Stomach (tissue), 9 donors: ENCODE measurements around the gene DGCR2. TPM values are rescaled to one million over a fixed set of nuclear protein-coding genes. Genes with fewer than 3 reads are reported as not detected.

Experiments
- DNase-seq, 2 donors: peaks; one replicate each; pipeline versions ENCODE4 v3.0.0 to v3.0.0-alpha.2; 2013 to 2019
- H3K27ac ChIP-seq, 5 donors: fragments of 200-600 bp in 4 of 5; sonication (generic) in 4 of 5; one replicate each; pipeline ENCODE4 v1.5.1; 2013 to 2019; ENCODE audit warnings: mild to moderate bottlenecking in 1 of 5, moderate library complexity in 1 of 5
- H3K27me3 ChIP-seq, 3 donors: fragments of 200-600 bp; sonication (generic); one replicate each; pipeline ENCODE4 v1.5.1; 2017 to 2019; ENCODE audit warnings: mixed run types in 1 of 3
- H3K36me3 ChIP-seq, 4 donors: fragments of 200-600 bp; sonication (generic); 1 replicate in 3 of 4; 2 replicates in 1 of 4; pipeline ENCODE4 v1.5.1; 2016 to 2019
- H3K4me1 ChIP-seq, 4 donors: fragments of 200-600 bp; sonication (generic); one replicate each; pipeline ENCODE4 v1.5.1; 2016 to 2019
- H3K4me3 ChIP-seq, 4 donors: fragments of 200-600 bp; sonication (generic) in 3 of 4; one replicate each; pipeline ENCODE4 v1.5.1; 2016 to 2019; ENCODE audit warnings: mild to moderate bottlenecking in 1 of 4
- H3K9me3 ChIP-seq, 4 donors: fragments of 200-600 bp; sonication (generic); one replicate each; pipeline ENCODE4 v1.5.1; 2016 to 2019
- EP300 ChIP-seq: sonication (generic); formaldehyde crosslinking; IDR thresholded peaks from one replicate; pipeline ENCODE4 v1.6.1; 2017; ENCODE audit warnings: antibody characterized with exemption
- POLR2A ChIP-seq, 4 donors: fragments of 450-650 bp; IDR thresholded peaks; one replicate each; pipeline ENCODE4 v1.6.1; 2016; ENCODE audit warnings: antibody characterized with exemption in 4 of 4, control low read depth in 2 of 4, mild to moderate bottlenecking in 1 of 4, moderate library complexity in 1 of 4
- POLR2AphosphoS5 ChIP-seq, 3 donors: sonication (generic); formaldehyde crosslinking; IDR thresholded peaks; one replicate each; pipeline ENCODE4 v1.6.1; 2016; ENCODE audit warnings: antibody characterized with exemption in 3 of 3
- WGBS, 5 donors: extraction: QIAGEN DNeasy Blood & Tissue Kit in 3 of 5; methylation state at CpG; one replicate each; pipeline versions ENCODE4 v1.1.5 to v1.1.7; 2013 to 2018; 5-methylcytosine and 5-hydroxymethylcytosine counted together
- intact Hi-C: fragments of 100-400 bp; cut with DNase I; formaldehyde crosslinking; loops from one replicate; pipeline ENCODE4 v1.15.1; 2023; ENCODE audit warnings: low total_unique reads
- polyA plus RNA-seq, 3 donors: library from polyadenylated mRNA; stranded (reverse); fragments of 200-250 nt; gene quantifications; one replicate each; pipeline ENCODE4 v1.2.3, GENCODE V29; 2013
- total RNA-seq, 5 donors: library from RNA; depleted of rRNA; stranded (reverse); fragments of >200 nt; gene quantifications; one replicate each; pipeline versions ENCODE4 v1.1.0 to v1.2.3, GENCODE V29; 2014 to 2016
- TF ChIP-seq, protein P1 (sequence below), 7 experiments: fragments of 450-650 bp in 4 of 7; fragments of 200-600 bp in 3 of 7; sonication (generic) in 3 of 7; IDR thresholded peaks; one replicate each; pipeline ENCODE4 v1.5.1; 2016 to 2019; ENCODE audit warnings: antibody characterized with exemption in 7 of 7, control low read depth in 2 of 7, mild to moderate bottlenecking in 1 of 7
- donor health status: healthy with polysubstance abuse.
- donor health status: Bipolar disorder and iron deficiency.
- donor health status: healthy.

The DGCR2 gene
- total and polyA plus RNA-seq, 8 donors = 5.0 to 75.3 (median 35.6) TPM

DNA sequence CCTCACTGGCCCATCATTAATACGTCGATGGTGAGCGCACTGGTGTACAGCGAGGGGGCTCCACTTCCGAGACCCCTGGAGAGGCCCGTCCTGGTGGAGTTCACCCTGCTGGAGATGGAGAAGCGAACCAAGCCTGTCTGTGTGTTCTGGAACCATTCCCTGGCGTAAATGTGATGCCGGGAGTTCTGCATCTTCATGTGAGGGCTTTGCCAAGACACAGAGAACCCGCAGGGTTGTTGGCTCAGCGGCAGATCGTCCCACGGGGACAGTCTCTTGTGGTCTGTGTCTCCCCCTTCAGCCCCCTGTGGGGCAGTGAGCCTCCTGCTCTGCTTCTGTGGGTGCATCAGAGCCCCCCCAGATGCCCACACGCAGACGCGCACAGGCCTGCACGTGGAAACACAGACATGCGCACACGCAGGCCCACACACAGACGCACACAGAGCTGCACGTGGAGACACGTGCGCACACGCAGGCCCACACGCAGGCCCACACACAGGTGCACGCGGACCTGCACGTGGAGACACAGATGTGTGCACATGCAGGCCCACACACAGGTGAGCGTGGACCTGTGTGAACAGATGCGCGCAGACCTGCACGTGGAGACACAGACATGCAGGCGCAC is 130.3 kb downstream of the DGCR2 start:
- no peaks in the 10 kb centered on the region for H3K4me1 ChIP-seq
- no peak for DNase-seq
- H3K9me3 ChIP-seq = no peaks in the 10 kb centered on the region
- H3K4me3 ChIP-seq = no peak overlapping the region
- 87 to 94% (median 92%) methylated on average over 30 to 33 of the region's 33 CpGs for WGBS, 5 donors
- intact Hi-C loops = no loop called here
- H3K27ac ChIP-seq = no peak overlapping the region
- H3K36me3 ChIP-seq = no peaks in the 10 kb centered on the region
- no peak for TF ChIP-seq POLR2A (IDR thresholded peaks at IDR 0.05)
- TF ChIP-seq, protein P1, sequence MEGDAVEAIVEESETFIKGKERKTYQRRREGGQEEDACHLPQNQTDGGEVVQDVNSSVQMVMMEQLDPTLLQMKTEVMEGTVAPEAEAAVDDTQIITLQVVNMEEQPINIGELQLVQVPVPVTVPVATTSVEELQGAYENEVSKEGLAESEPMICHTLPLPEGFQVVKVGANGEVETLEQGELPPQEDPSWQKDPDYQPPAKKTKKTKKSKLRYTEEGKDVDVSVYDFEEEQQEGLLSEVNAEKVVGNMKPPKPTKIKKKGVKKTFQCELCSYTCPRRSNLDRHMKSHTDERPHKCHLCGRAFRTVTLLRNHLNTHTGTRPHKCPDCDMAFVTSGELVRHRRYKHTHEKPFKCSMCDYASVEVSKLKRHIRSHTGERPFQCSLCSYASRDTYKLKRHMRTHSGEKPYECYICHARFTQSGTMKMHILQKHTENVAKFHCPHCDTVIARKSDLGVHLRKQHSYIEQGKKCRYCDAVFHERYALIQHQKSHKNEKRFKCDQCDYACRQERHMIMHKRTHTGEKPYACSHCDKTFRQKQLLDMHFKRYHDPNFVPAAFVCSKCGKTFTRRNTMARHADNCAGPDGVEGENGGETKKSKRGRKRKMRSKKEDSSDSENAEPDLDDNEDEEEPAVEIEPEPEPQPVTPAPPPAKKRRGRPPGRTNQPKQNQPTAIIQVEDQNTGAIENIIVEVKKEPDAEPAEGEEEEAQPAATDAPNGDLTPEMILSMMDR (IDR thresholded peaks at IDR 0.05) = no peak
- H3K27me3 ChIP-seq = peaks cover 0 to 71% (median 11%) of the 10 kb centered on the region in 3 donors

DNA sequence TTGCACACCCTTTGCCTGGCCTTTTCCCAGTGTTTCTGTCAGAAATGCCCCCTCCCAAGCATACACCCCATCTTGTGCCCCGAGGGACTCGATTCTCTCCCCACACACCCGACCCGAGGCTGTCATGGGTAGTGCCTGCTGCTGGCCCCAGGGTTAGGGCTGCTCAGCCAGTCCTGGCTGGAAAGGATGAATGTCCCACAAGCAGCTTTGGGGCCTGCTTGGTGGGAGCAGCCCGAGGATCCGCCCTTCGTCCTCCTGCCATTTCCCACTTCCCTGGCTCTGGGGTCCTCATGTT is 131.1 kb downstream of the DGCR2 start:
- no peaks in the 10 kb centered on the region for H3K36me3 ChIP-seq
- no peaks in the 10 kb centered on the region for H3K4me1 ChIP-seq
- H3K4me3 ChIP-seq = no peak overlapping the region
- no peak for DNase-seq
- intact Hi-C loops = no loop called here
- H3K27ac ChIP-seq = no peak overlapping the region
- peaks cover 0 to 63% (median 11%) of the 10 kb centered on the region in 3 donors for H3K27me3 ChIP-seq
- TF ChIP-seq, protein P1 (IDR thresholded peaks at IDR 0.05) = no peak
- TF ChIP-seq POLR2A (IDR thresholded peaks at IDR 0.05) (no peak), EP300 (no peak), POLR2AphosphoS5 (IDR thresholded peaks at IDR 0.05) (no peak)
- no peaks in the 10 kb centered on the region for H3K9me3 ChIP-seq
- WGBS, 5 donors = 82 to 91% (median 86%) methylated on average over 7 of the region's 7 CpGs

DNA sequence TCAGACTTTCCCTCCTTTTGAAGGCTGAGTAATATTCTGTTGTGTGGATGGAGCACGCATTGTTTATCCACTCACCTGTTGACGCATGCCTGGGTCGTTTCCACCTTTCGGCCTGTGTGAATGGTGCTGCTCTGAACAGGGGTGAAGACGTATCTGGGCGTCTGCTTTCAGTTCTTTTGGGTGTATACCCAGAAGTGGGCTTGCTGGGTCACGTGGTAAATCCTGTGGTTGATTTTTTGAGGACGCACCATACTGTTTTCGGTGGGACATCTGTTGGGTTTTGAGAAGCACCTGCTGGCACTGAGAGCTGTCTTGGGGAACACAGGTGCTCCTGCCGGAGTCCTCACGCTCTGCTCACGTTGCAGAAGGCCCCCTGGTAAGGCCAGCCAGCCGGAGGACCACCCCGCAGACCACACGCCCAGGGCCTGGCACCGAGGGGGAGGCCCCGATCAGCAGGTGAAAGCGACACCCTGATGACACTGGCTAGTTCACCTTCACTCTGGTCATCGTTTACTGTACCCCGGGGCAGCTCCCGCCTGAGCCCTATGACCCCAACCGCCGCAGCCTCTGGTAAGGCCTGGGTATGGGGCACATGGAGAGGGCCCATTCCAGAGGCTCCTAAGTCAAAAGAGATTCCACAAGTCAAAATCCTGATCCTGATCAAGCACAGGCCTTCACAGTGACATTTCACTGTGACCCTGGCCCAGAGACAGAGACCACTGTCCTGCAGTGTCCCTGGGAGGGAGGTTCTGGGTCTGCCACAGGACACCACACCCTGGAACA is 131.7 kb downstream of the DGCR2 start:
- H3K4me1 ChIP-seq = no peaks in the 10 kb centered on the region
- H3K4me3 ChIP-seq = no peak overlapping the region
- WGBS, 5 donors = 87 to 93% (median 92%) methylated on average over 13 to 23 of the region's 23 CpGs
- intact Hi-C loops = no loop called here
- no peaks in the 10 kb centered on the region for H3K36me3 ChIP-seq
- H3K27me3 ChIP-seq = peaks cover 0 to 58% (median 11%) of the 10 kb centered on the region in 3 donors
- no peak overlapping the region for H3K27ac ChIP-seq
- TF ChIP-seq POLR2A (IDR thresholded peaks at IDR 0.05) = no peak
- no peak for TF ChIP-seq EP300
- TF ChIP-seq POLR2AphosphoS5 (IDR thresholded peaks at IDR 0.05) = no peak
- TF ChIP-seq, protein P1 (IDR thresholded peaks at IDR 0.05) = no peak
- no peaks in the 10 kb centered on the region for H3K9me3 ChIP-seq
- no peak for DNase-seq

DNA sequence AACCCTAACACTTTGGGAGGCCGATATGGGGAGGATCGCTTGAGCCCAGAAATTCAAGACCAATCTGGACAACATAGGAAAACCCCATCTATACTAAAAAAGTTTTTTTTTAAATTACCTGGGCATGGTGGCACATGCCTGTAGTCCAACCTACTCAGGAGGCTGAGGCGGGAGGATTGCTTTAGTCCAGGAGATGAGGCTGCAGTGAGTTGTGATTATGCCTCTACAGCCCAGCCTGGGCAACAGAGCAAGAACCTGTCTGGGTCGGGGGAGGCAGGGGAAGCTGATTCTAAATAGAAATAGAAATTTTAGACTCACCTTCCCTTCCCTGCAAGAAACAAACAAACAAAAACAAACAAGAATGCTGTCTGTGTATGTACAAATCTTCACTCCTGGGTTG is 133.3 kb downstream of the DGCR2 start:
- intact Hi-C loops = no loop called here
- WGBS, 5 donors = 86 to 94% (median 89%) methylated on average over 4 of the region's 4 CpGs
- DNase-seq = no peak
- no peak overlapping the region for H3K4me3 ChIP-seq
- TF ChIP-seq POLR2AphosphoS5 (IDR thresholded peaks at IDR 0.05) (no peak), POLR2A (IDR thresholded peaks at IDR 0.05) (no peak), EP300 (no peak)
- TF ChIP-seq, protein P1 (IDR thresholded peaks at IDR 0.05) = no peak
- H3K36me3 ChIP-seq = no peaks in the 10 kb centered on the region
- H3K4me1 ChIP-seq = no peaks in the 10 kb centered on the region
- peaks cover 0 to 42% (median 4%) of the 10 kb centered on the region in 3 donors for H3K27me3 ChIP-seq
- H3K27ac ChIP-seq = no peak overlapping the region
- no peaks in the 10 kb centered on the region for H3K9me3 ChIP-seq
